HepG2 (cell line): ENCODE data around the gene PDPK1. TPM values are rescaled to one million over a fixed set of nuclear protein-coding genes. Genes with fewer than 3 reads are reported as not detected.
A peak's percentile ranks its signal among the peaks of the same experiment; 100 is the strongest.

Experiments
- CENPT ChIP-seq: sonication (generic); formaldehyde crosslinking; IDR thresholded peaks from 2 replicates; pipeline ENCODE4 v1.8.0; 2022; ENCODE audit warnings: low read depth, mild to moderate bottlenecking, moderate library complexity, missing genetic modification reagents
- CREM ChIP-seq, 2 experiments: sonication (generic) in 1 of 2; formaldehyde crosslinking in 1 of 2; IDR thresholded peaks; 2 replicates each; pipeline versions ENCODE4 v1.4.0 to v1.6.1; 2016 to 2020; ENCODE audit warnings: antibody characterized with exemption in 1 of 2, mild to moderate bottlenecking in 1 of 2, missing genetic modification reagents in 1 of 2
- MLLT10 ChIP-seq: sonication (generic); formaldehyde crosslinking; IDR thresholded peaks from 2 replicates; pipeline ENCODE4 v1.4.0; 2020; ENCODE audit warnings: missing genetic modification reagents
- NCOA1 ChIP-seq: sonication (generic); formaldehyde crosslinking; IDR thresholded peaks from 2 replicates; pipeline ENCODE4 v1.9.0; 2021; ENCODE audit warnings: missing genetic modification reagents
- PATZ1 ChIP-seq: sonication (generic); formaldehyde crosslinking; IDR thresholded peaks from 2 replicates; pipeline ENCODE4 v1.4.0; 2020; ENCODE audit warnings: missing genetic modification reagents
- PITX1 ChIP-seq: sonication (generic); formaldehyde crosslinking; IDR thresholded peaks from 2 replicates; pipeline ENCODE4 v1.5.1; 2020; ENCODE audit warnings: mild to moderate bottlenecking, missing genetic modification reagents
- POLR2AphosphoS2 ChIP-seq: IDR thresholded peaks from 2 replicates; pipeline ENCODE4 v1.6.1; 2011; ENCODE audit warnings: low read depth, low read length, improper control_type of control experiment
- POLR2G ChIP-seq: fragments of 200-400 bp; formaldehyde crosslinking; IDR thresholded peaks from 2 replicates; pipeline ENCODE4 v1.6.1; 2018; ENCODE audit warnings: mild to moderate bottlenecking, low read depth, low read length, moderate library complexity
- PRMT3 ChIP-seq: sonication (generic); formaldehyde crosslinking; IDR thresholded peaks from 2 replicates; pipeline ENCODE4 v1.8.1; 2022; ENCODE audit warnings: low read depth, mild to moderate bottlenecking, moderate library complexity, missing genetic modification reagents, borderline replicate concordance
- PTBP1 ChIP-seq: fragments of 200-400 bp; formaldehyde crosslinking; IDR thresholded peaks from 2 replicates; pipeline ENCODE4 v1.6.1; 2018; ENCODE audit warnings: low read length, low read depth; ENCODE audit not compliant: poor library complexity, severe bottlenecking
- SOX6 ChIP-seq, 2 experiments: fragments of 450-650 bp in 1 of 2; sonication (generic) in 1 of 2; formaldehyde crosslinking in 1 of 2; IDR thresholded peaks; 2 replicates each; pipeline versions ENCODE4 v1.4.0 to v1.6.1; 2017 to 2020; ENCODE audit warnings: antibody characterized with exemption in 1 of 2, mild to moderate bottlenecking in 1 of 2, missing genetic modification reagents in 1 of 2
- ZBTB26 ChIP-seq: IDR thresholded peaks from 2 replicates; pipeline ENCODE4 v1.6.1; 2016; ENCODE audit warnings: missing compliant biosample characterization, missing genetic modification reagents, borderline replicate concordance
- ZFP90 ChIP-seq: sonication (generic); formaldehyde crosslinking; IDR thresholded peaks from 2 replicates; pipeline ENCODE4 v1.8.0; 2022; ENCODE audit warnings: missing genetic modification reagents, mild to moderate bottlenecking, inconsistent platforms, borderline replicate concordance
- ZNF382 ChIP-seq: sonication (generic); formaldehyde crosslinking; IDR thresholded peaks from 2 replicates; pipeline ENCODE4 v1.5.0; 2020; ENCODE audit warnings: missing genetic modification reagents, mild to moderate bottlenecking, borderline replicate concordance
- ZNF512 ChIP-seq: sonication (generic); formaldehyde crosslinking; IDR thresholded peaks from 2 replicates; pipeline ENCODE4 v1.4.0; 2020; ENCODE audit warnings: mild to moderate bottlenecking, missing genetic modification reagents
- ZNF564 ChIP-seq: sonication (generic); formaldehyde crosslinking; IDR thresholded peaks from 2 replicates; pipeline ENCODE4 v1.8.1; 2023; ENCODE audit warnings: mild to moderate bottlenecking, missing genetic modification reagents
- ZNF615 ChIP-seq: sonication (generic); formaldehyde crosslinking; IDR thresholded peaks from 2 replicates; pipeline ENCODE4 v1.5.0; 2020; ENCODE audit warnings: mild to moderate bottlenecking, missing genetic modification reagents, borderline replicate concordance
- ZNF687 ChIP-seq: sonication (generic); formaldehyde crosslinking; IDR thresholded peaks from 2 replicates; pipeline ENCODE4 v1.5.1; 2020; ENCODE audit warnings: mild to moderate bottlenecking, missing genetic modification reagents, moderate library complexity
- ZNF773 ChIP-seq: sonication (generic); formaldehyde crosslinking; IDR thresholded peaks from 2 replicates; pipeline ENCODE4 v1.4.0; 2020; ENCODE audit warnings: missing genetic modification reagents, borderline replicate concordance
- ZNF878 ChIP-seq: sonication (generic); formaldehyde crosslinking; IDR thresholded peaks from 2 replicates; pipeline ENCODE4 v1.8.1; 2023; ENCODE audit warnings: mild to moderate bottlenecking, missing genetic modification reagents, moderate library complexity
- polyA plus RNA-seq, 8 experiments: library from polyadenylated mRNA; depleted of rRNA in 3 of 8; stranded (reverse) in 7 of 8; unstranded in 1 of 8; fragments of >200 nt; fragmentation: Illumina TruSeq in 4 of 8; extraction: Trizol in 4 of 8; gene quantifications; 2 replicates each; pipeline versions ENCODE4 v1.2.1 to v1.2.3, GENCODE V29; 2011 to 2016; ENCODE audit warnings: low read depth in 4 of 8, missing spikeins in 1 of 8, mixed read lengths in 1 of 8; ENCODE audit not compliant: insufficient read depth in 1 of 8
- total RNA-seq, 5 experiments: library from RNA; depleted of rRNA; stranded (reverse); fragments of >200 nt; fragmentation: Illumina TruSeq; extraction: Trizol; gene quantifications; 2 replicates each; pipeline ENCODE4 v1.2.3, GENCODE V29; 2016; ENCODE audit warnings: low read depth in 1 of 5

Gene PDPK1
- total and polyA plus RNA-seq, 2 of the 13 experiments (the other 11 are each of a cell fraction or from before 2014, with no cell fraction given), result 59.6 to 129 TPM

- TF ChIP-seq SOX6 (IDR thresholded peaks at IDR 0.05), result no peak
- TF ChIP-seq SOX6 (CRISPR knock-in tag; IDR thresholded peaks at IDR 0.05), result no peak
- no peak for TF ChIP-seq PITX1
- TF ChIP-seq ZNF878 (CRISPR knock-in tag), result no peak
- TF ChIP-seq ZNF382 (CRISPR knock-in tag), result no peak
- peak; percentile 6; the same call in 1 of the 2 replicates for TF ChIP-seq PATZ1
- TF ChIP-seq NCOA1 (CRISPR knock-in tag), result no peak
- TF ChIP-seq POLR2G, result peak; percentile 51
- TF ChIP-seq MLLT10, result no peak
- no peak for TF ChIP-seq PTBP1
- TF ChIP-seq ZBTB26 (CRISPR knock-in tag), result 0 out of 2 replicates have a peak, but pooled peaks have one; percentile 17
- TF ChIP-seq CENPT (CRISPR knock-in tag), result no peak
- TF ChIP-seq PRMT3 (CRISPR knock-in tag), result no peak
- TF ChIP-seq ZNF615, result no peak
- TF ChIP-seq ZNF512 (CRISPR knock-in tag), result no peak
- no peak; the same call in 1 of the 2 replicates for TF ChIP-seq CREM (IDR thresholded peaks at IDR 0.05)
- TF ChIP-seq CREM (CRISPR knock-in tag; IDR thresholded peaks at IDR 0.05), result no peak
- TF ChIP-seq POLR2AphosphoS2, result no peak
- TF ChIP-seq ZNF687 (CRISPR knock-in tag), result peak; percentile 47; the same call in 1 of the 2 replicates
- no peak for TF ChIP-seq ZNF564 (CRISPR knock-in tag)
- no peak for TF ChIP-seq ZFP90
- no peak for TF ChIP-seq ZNF773 (CRISPR knock-in tag)
Measured at GRCh38 chr16:2532494-2533141, 5.2 kb upstream of the PDPK1 start (continued).
